NCI-H2171 (cell line): ENCODE measurements around the gene PIGK.
A peak's percentile ranks its signal among the peaks of the same experiment; 100 is the strongest.
"Not testable (repeated sequence)": the region's sequence is repeated elsewhere in the genome, so short reads cannot be mapped to it uniquely, and the experiment has no call there.

Experiments
- DNase-seq: peaks from one replicate; lab custom pipeline; 2025; lab: John Stamatoyannopoulos, UW

The PIGK gene

DNA sequence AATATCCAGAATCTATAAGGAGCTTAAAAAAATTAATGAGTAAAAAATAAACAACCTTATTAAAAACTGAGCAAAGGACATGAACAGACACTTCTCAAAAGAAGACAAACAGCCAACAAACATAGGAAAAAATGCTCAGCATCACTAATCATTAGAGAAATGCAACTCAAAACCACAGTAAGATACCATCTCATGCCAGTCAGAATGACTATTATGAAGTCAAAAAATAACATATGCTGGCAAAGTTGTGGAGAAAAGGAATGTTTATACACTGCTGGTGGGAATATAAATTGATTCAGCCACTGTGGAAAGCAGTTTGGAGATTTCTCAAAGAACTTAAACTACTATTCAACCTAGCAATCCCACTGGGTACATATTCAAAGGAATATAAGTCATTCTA is 25.3 kb downstream of the PIGK start:
- DNase-seq = no peak

DNA sequence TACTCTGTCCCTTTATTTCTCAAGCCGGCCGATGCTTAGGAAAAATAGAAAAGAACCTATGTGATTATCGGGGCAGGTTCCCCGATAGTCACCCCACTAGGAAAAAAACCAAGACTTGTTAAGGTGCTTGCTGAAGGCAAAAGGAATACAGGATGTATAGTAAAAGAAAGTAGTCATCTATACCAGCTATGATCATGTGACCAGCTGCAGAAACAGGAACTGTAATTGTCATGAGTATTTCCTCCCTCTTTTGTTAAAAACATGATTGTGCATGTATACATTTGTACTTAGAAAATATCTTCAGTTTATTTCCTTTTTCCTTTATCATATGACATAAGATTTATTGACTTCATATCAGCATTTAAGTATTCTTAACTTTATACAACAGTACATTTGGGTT is 30.5 kb downstream of the PIGK start:
- DNase-seq = no peak

DNA sequence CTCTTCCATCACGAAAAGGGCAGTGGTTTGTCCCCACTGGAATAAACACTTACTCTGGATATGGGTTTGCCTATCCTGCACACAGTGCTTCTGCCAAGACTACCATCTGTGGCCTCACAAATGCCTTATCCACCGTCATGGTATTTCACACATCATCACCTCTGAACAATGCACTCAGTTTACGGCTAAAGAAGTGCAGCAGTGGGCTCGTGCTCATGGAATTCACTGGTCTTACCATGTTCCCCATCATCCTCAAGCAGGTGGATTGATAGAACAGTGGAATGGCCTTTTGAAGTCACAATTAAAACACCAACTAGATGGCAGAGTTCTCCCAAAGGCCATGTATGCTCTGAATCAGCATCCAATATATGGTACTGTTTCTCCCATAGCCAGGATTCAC is 32.3 kb downstream of the PIGK start:
- not testable (repeated sequence) for DNase-seq

DNA sequence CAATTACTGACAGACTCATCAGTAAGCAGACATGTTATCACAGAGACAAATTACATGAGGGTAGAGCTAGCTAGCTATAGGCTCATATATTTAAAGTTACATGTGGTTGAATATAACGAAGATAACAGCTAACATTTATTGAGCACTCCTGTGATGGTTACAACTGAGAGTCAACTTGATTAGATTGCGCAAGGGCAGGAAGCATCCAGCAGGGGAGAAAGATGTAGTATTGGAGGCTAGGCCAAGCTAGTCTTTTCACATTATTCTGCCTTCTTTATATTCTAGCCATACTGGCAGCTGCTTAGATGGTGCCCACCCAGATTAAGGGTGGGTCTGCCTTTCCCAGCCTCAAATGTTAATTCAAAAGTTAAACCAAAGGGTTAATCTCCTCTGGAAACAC is 37.1 kb downstream of the PIGK start:
- DNase-seq = no peak

DNA sequence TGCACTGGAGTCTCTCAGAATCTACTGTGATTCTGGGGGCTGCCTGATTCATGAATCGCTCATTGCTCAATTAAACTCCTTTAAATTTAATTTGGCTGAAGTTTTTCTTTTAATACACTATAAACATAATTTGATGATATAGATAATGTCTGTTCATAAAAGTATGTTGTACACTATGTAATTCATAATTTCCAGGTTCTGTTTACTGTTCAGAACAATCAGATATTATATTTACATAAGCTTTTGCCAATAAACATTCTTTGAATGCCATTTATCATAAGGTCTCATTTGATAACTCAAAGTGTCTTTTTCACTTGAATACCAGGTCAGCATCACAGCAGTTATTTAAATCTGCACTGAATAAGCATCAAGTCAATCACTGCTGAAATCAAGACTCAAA is 39.6 kb downstream of the PIGK start:
- DNase-seq = no peak

DNA sequence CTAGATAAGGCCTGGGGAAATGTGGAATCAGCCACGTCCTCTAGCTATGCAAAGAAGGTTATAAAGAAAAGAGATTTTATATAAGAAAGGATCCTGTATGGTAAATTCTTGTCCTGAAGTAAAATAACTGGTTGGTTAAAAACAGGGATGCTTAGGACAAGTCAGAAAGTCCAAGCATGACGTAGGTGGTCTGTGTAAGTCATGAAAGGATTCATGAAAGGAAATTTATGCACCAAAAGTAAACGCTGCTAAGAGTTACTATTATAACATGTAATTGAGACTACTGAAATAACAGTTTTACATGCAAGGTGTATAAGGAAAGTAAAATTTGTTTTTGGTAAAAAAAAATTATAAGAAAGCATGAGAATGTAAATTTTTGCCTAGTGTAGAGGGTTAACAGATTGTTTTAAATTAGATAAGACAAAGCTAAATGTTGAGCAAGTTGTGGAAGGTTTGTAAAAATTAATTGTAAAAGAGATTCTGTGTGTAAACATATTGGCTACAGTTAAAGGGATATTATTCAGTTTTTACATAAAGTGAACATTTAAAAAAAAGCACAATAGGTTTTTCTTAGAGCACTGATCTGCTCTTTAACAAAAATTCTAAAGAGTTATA is 43.9 kb downstream of the PIGK start:
- no peak for DNase-seq

DNA sequence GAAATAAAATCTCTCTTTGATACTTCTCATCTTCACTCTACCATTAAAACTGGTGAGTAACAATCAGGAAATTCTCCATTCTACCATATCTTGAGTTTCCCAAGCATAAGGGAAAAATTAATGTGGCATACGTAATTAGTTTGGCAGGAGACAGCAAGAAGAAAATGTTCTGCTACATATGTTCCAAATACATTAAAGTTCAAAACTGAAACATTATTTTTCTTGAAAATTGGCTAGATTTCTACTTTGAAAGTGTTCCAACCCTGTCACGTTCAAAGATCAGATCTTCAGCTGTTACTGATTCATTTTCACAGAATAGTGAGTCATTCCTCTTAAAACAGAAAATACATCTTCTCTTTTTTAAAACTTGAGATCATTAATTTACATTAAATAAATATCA is 48.5 kb downstream of the PIGK start:
- no peak for DNase-seq

DNA sequence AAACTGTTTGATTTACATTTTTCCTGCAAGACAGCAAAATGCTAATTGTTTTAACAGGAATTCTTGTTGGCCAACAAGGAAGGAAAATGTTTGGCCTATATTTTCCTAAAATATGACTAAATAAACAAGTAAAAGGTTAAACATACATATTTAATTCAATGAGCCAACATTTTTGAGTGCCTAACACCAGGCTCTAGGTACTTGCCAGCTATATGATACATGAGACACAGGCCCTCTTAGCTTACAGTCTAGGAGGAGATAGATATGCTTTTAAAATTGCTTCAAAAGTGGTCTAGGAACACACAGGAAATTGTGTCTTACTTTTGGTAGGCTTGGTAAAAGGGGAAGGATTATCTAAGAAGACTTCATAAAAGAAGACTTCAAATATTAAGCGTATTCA is 50.9 kb downstream of the PIGK start:
- DNase-seq = no peak

DNA sequence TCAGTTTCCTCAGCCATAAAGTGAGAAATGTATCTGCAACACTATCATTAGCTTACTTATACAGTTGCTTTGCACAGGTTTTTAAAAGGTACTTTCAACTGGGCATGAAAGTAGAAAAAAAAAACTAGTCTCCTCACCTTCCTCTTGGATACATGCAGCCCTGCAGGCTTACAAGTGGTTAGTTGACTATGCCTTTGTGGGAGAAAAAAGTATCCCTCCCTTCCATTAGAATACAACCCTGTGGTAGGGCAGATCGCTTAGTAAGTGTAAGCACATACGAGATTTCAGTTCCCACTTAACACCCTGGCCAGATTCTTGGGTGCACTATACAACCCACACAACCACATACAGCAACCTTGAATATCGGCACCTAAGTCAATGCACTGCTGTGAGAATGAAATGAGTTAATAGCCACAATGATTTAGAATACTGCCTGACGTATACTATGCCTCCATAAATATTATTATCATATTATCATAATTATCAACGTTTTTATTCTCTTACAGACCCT is 54.7 kb downstream of the PIGK start:
- no peak for DNase-seq

DNA sequence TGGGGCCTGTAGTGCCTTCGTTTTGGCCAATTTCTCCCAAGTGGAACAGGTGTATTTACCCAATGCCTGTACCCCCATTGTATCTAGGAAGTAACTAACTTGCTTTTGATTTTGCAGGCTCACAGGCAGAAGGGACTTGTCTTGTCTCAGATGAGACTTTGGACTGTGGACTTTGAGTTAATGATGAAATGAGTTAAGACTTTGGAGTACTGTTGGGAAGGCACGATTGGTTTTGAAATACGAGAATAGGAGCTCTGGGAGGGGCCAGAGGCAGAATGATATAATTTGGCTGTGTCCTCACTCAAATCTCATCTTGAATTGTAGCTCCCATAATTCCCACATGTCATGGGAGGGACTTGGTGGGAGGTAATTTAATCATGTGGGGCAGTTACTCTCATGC is 59.5 kb downstream of the PIGK start:
- not testable (repeated sequence) for DNase-seq

DNA sequence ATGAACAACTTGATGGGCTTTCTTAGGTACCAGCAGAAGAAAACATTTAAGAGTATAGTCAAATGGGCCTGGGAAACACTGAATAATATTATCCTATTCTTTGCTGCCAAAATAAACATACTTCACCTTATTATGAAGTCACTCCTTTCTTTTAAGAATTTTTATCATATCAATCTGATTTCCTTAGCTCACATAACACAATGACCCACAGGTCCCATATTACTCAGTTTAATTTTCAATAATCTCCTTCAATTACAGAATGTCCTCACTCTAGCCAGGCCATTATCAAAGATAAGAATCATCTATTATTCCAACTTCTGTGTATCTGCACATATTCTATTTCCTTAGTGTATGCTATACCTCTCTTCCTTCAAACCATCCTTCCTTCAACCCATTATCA is 63.0 kb downstream of the PIGK start:
- no peak for DNase-seq

DNA sequence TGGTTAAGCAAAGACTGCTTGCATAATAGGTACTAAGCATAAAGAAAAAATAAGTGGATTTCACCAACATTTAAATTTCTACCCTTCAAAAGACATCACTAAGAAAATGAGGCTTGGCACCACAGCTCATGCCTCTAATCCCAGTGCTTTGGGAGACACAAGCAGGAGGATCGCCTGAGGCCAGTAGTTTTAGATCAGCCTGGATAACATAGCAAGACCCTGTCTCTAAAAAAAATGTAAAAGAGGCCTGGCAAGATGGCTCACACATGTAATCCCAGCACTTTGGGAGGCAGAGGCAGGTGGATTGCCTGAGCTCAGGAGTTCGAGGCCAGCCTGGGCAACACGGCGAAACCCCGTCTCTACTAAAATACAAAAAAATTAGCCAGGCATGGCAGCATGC is 73.0 kb downstream of the PIGK start:
- no peak for DNase-seq

DNA sequence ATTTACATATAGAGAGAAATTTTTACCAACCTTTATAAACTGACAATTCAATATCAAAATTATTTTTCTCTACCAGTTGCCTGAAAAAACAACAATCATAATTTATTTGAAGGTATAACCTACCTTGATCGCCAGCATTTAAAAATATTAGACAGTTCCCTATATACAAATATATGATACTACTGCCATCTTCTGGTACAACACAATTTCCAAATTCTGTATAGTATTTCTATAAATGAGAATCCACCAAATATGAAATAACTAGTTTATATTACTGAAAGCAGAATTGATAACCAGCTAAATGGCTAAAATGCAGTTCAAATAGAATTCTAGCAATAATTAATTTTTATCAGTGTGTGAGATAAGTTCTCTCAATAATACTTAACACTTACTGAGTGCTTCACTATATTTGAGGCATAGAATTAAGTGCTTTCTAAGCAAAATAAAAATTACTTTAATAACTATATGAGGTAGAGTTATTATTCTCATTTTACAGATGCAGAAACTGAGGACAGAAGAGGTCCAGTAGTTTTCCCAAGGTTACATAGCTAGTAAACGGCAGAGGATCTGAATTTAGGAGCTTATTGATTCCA is 75.6 kb downstream of the PIGK start:
- DNase-seq = peak; percentile 22

DNA sequence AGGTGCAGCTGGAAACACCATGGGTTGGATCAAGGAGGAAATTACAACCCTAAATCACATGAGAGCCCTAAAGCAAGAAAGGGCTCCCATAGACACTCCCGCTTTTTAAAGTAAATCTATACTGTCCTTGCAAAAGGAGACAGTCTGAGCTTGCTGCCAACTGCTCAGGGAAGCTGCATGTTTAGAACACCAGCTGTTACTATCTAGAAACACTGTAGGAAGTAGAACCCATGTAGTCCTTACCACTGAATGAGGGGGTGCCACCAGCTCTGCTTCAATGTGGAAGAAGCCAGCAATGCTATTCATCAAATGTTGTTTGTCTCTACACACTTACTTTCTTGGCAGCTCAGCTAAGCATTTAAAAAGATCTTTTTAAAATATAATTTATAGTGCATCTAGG is 79.8 kb downstream of the PIGK start:
- DNase-seq = no peak

DNA sequence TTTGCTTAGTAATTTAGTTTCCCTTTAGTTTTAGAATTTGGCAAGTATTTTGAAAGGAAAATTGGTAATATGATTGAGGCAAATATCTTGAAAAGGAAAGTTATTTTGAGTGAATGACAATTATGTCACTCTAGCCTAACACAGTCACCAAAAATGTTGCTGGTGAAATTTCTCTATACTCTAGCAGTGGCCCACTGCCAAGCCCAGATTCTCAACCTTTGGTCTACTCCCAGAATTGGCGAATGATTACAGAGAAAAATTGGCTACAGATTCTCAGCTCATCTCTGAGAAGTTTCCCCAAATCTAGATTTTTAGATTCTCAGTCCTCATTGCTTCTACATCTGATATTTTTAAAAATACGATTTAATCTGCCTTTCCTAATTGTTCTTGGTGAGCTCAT is 84.9 kb downstream of the PIGK start:
- no peak for DNase-seq

DNA sequence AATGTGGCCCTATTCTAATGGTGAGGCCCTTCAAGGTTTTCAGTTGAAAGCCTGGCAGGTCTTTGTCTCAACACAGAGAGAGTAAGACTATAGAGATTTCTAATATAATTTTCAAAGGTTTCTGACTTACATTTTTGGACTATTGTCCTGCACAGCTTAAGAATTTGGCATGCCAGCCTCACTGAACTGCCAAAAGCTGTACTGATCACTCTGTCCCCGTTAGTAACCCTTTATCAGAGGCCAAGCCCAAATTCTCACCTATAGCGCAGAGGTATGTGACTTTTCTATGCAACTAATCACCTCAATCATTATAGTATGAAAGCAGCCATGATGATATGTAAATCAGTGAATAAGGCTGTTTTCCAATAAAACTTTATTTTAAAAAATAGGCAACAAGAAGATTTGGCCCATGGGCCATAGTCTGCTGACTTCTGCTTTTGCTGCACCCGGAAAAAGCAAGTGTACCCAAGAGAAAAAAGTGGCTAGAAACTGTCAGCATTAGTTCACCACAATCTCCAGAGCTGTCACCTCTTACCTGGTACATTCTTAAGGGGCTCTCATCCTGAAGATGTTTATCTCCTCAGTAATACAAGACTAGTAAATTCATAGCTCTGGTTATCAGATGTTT is 85.4 kb downstream of the PIGK start:
- no peak for DNase-seq

DNA sequence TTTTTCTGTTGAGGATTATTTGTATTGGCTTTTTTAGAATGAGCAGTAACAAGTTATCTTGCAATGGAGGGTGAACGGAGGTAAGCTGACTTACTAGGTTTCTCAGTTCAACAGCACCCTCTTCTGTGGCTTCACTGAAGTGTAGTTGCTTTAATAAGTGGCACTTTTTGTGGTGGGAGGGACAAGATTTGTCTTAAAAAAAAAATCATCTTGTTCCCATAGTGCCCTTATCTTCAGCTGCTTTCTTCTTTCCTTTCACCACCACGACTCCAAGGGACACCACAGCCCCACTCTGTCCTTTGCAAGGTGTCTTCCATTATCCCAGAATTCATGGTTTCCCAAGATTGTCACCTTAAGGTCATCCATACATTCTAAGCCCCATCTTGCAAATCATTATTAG is 92.9 kb downstream of the PIGK start:
- peak; percentile 46 for DNase-seq

DNA sequence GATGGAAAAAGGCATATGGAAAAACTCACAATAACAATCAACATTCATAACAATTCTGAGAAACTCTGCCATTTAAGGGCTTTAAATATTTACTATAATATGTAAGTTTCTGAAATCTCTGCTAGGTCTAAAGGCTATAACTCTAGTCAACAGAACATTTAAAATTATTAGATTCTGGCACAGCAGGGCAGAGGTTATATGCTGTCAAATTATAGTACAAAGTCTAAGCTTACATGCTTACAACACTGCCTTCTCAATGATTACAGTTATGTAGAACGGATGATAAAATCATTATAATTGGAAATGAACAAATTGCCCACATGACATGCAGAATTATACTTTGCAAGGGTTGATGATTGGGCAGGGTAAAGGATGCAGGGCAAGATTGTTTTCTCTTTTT is 97.7 kb downstream of the PIGK start:
- DNase-seq = no peak

DNA sequence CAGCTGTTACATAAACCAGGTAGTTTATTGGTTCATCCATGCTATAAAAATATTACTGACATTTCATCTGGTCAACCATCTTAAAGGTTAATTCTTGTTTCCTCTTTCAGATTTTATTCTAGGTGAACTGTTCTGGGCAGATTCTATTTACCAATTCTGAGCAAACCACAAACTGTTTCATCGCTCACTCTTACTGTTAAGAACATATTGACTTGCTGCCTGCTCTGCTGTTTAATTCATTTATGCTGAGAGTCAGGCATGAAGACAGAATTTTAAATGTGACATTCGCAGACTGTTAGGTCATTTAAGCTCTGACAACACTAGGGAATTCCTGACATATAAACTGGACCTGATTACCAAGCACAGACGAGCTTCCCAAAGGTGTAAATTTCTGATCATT is 98.3 kb downstream of the PIGK start:
- DNase-seq = no peak

DNA sequence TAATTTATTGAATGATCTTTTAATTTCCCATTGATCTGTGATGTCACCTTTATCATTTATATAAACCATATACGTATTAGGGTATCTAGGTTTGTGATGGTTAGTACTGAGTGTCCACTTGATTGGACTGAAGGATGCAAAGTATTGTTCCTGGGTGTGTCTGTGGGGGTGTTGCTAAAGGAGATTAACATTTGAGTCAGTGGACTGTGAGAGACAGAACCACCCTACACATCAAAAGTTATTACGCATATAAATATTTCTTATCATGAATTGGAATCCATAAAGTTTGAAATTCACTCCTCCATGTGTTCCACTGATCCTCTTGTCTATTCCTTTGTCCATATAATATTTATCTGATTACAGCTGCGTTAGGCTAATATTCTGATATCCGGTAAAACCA is 100.5 kb downstream of the PIGK start:
- DNase-seq = no peak

DNA sequence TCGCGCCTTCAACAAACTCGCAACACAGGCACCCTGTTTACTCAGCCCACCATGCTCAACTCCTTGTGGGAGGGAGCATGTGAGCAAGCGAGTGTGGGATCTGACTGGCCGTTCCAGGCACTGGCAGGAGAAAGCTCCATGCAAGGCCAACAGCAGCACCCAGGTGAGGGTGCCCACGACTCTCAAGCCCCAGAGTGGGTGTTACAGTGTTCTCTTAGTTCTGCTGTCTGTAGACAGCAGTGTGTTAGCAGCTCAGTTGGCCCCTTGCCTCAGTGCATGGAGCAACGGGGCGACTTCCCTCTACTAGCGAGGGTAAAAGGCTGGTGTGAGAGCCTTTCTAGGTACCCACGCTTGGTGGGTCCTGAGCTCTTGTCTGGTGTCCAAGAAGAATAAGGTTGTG is 114.6 kb downstream of the PIGK start:
- DNase-seq = no peak

DNA sequence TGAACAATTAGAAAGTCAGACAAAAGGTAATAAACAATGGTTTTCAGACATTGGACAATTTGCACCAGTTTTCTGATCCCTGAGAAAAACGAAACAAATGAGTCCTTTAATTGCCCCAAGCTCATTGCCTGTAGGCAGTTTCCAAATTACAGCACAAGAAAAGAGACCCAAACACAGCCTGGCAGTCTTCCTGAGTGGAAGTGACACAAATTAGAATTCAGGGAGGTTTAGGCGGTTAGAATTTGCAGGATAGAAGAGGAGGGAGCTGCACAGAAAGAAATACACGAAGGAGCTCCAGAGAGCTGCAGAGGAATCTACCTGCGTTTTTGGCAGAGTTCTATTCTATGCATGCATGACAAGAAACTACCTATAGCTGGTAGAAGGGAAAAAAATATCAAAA is 115.7 kb downstream of the PIGK start:
- no peak for DNase-seq

DNA sequence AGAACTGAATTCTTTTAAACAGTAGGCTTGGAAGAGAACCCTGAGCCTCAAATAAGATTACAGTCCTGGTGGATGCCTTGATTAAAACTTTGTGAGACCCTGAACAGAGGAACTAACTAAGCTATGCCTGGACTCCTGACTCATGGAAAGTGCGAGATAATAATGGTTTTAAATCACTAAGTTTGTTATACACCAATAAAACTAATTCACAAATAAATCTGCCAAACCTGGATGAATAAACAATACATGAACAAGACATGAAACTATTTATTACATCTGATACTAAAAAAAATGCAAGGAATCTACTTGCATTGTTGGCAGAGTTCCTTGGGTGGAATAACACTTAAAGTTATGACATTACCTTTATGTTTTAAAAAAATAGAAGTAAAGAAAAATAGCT is 118.4 kb downstream of the PIGK start:
- DNase-seq = no peak
